HG03135 (cell line): ENCODE results near the gene FRG1.
"Not testable (repeated sequence)": the region's sequence is repeated elsewhere in the genome, so short reads cannot be mapped to it uniquely, and the experiment has no call there.

Experiments
- ATAC-seq: cut with Tn5 transposase; IDR thresholded peaks from one replicate; pipeline ENCODE4 v1.9.1; 2021; ENCODE audit warnings: mild to moderate bottlenecking, moderate library complexity; ENCODE audit not compliant: unreplicated experiment

Gene FRG1

DNA sequence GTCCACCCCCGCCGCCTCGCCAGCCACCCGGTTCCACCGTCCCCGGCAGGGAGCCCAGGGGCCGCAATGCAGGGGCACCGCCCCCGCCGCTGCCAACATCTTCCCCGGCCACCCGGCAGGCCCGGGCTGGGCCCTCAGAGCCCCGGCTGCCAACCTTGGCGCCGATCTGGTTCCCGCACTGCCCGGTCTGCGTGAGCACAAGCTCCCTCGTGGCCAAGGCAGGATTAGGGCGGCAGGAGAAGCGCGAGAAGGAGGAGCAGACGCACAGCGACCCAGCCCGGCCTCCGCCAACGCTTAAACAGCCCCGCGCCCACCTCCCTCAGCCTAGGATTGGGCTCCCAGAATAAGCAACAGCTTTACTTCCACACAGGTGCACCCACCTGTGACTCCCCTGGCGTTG lies 44.0 kb downstream of the FRG1 start:
- ATAC-seq = not testable (repeated sequence)

DNA sequence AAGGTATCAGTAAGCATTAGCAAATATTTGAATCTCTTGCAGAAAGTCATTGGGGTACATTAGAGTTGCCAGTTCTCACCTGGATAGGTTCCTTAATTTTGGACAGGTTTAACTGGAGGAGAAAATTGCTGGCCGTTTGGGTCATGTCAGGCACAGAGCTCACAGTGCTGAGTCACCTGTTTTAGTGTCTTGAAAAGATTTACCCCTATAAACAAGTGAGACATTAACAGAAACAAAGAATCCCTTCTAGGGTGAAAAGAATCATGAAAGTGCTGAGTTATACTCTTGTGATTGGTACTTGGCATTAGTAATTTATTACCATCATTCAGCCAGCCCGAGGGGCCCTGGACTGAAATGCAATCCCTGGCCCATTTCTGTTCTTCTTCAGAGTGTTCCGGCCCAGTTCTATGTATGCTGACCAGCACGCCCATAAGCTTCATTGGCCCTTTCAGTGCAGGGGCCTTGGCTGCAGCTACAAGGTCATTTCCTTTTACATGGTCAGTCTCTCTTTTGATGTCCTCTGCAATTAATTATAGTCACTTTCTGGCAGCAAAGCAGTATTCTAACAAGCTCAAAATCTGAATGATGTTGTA lies 45.1 kb downstream of the FRG1 start:
- ATAC-seq = not testable (repeated sequence)

DNA sequence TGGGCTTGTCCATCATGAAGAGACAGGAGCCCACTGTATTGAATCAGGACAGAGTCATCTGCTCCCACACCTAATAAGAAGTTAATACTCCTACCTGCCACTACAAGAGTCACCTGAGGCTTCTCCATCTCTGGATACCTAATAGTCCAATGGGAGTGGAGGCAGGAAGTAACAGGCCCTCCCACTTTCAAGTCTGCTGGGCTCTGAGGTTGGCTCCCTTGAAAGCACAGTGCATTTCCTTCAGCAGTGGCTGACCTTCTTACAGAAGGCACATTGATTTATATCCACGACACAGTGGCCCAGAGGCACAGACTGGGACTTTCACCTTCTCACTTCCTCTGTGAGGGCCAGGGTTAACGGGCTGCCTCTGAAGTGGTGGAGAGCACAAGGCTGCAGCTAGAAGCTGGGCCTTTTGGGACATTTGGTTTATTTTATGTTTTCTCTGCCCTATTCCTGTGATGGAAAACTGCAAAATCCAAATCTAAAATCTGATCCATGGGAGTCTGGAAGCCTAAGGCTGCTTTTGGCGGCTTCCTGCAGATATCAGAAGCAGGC lies 48.3 kb downstream of the FRG1 start:
- ATAC-seq = no peak

DNA sequence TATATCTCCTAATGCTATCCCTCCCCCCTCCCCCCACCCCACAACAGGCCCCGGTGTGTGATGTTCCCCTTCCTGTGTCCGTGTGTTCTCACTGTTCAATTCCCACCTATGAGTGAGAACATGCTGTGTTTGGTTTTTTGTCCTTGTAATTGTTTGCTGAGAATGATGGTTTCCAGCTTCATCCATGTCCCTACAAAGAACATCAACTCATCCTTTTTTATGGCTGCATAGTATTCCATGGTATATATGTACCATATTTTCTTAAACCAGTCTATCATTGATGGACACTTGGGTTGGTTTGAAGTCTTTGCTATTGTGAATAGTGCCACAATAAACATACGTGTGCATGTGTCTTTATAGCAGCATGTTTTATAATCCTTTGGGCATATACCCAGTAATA lies 49.3 kb downstream of the FRG1 start:
- ATAC-seq = not testable (repeated sequence)
